HepG2 (cell line): Measurements from ENCODE around the gene JAG1. TPM values are rescaled to one million over a fixed set of nuclear protein-coding genes. Genes with fewer than 3 reads are reported as not detected.

Source experiments
- ARNT2 ChIP-seq: sonication (generic); formaldehyde crosslinking; IDR thresholded peaks from 2 replicates; pipeline ENCODE4 v1.8.0; 2022; ENCODE audit warnings: mild to moderate bottlenecking, low read depth, missing genetic modification reagents, moderate library complexity
- CBX1 ChIP-seq: IDR thresholded peaks from one replicate; pipeline ENCODE4 v1.6.1; 2016; ENCODE audit warnings: antibody characterized with exemption, low read depth
- FOXK1 ChIP-seq: sonication (generic); formaldehyde crosslinking; IDR thresholded peaks from 2 replicates; pipeline ENCODE4 v1.4.0; 2020; ENCODE audit warnings: low read depth, missing genetic modification reagents, borderline replicate concordance
- FOXK2 ChIP-seq: fragments of 450-650 bp; IDR thresholded peaks from 2 replicates; pipeline ENCODE4 v1.6.1; 2016
- HNRNPH1 ChIP-seq: fragments of 200-400 bp; formaldehyde crosslinking; optimal IDR thresholded peaks from 2 replicates; pipeline ENCODE3; 2017; ENCODE audit warnings: mild to moderate bottlenecking, low read depth, low read length
- HNRNPUL1 ChIP-seq: fragments of 200-400 bp; formaldehyde crosslinking; IDR thresholded peaks from 2 replicates; pipeline ENCODE4 v1.6.1; 2017; ENCODE audit warnings: low read depth, mild to moderate bottlenecking, low read length, moderate library complexity
- KMT2A ChIP-seq: sonication (generic); formaldehyde crosslinking; IDR thresholded peaks from 2 replicates; pipeline ENCODE4 v1.4.0; 2020; ENCODE audit warnings: missing genetic modification reagents
- NCOA5 ChIP-seq: sonication (generic); formaldehyde crosslinking; IDR thresholded peaks from 2 replicates; pipeline ENCODE4 v1.4.0; 2020; ENCODE audit warnings: missing genetic modification reagents
- NFRKB ChIP-seq: fragments of 450-650 bp; IDR thresholded peaks from 2 replicates; pipeline ENCODE4 v1.6.1; 2017
- NR1H2 ChIP-seq: sonication (generic); formaldehyde crosslinking; IDR thresholded peaks from 2 replicates; pipeline ENCODE4 v1.8.1; 2022; ENCODE audit warnings: low read depth, missing genetic modification reagents, borderline replicate concordance
- POLR2AphosphoS2 ChIP-seq: IDR thresholded peaks from 2 replicates; pipeline ENCODE4 v1.6.1; 2011; ENCODE audit warnings: low read depth, low read length, improper control_type of control experiment
- RARA ChIP-seq: IDR thresholded peaks from 2 replicates; pipeline ENCODE4 v1.6.1; 2016; ENCODE audit warnings: missing genetic modification reagents, missing compliant biosample characterization
- SMARCE1 ChIP-seq: fragments of 450-650 bp; IDR thresholded peaks from 2 replicates; pipeline ENCODE4 v1.6.1; 2017; ENCODE audit warnings: borderline replicate concordance
- SNAPC2 ChIP-seq: sonication (generic); formaldehyde crosslinking; IDR thresholded peaks from 2 replicates; pipeline ENCODE4 v1.8.1; 2022; ENCODE audit warnings: mild to moderate bottlenecking, missing genetic modification reagents
- TARDBP ChIP-seq: sonication (generic); formaldehyde crosslinking; IDR thresholded peaks from 2 replicates; pipeline ENCODE4 v1.8.0; 2022; ENCODE audit warnings: mild to moderate bottlenecking, missing genetic modification reagents
- TBP ChIP-seq: sonication (generic); formaldehyde crosslinking; IDR thresholded peaks from 2 replicates; pipeline ENCODE4 v1.5.0; 2020; ENCODE audit warnings: missing genetic modification reagents
- ZFP36L1 ChIP-seq: sonication (generic); formaldehyde crosslinking; IDR thresholded peaks from 2 replicates; pipeline ENCODE4 v1.8.0; 2022; ENCODE audit warnings: mild to moderate bottlenecking, missing genetic modification reagents, moderate library complexity
- ZNF225 ChIP-seq: sonication (generic); formaldehyde crosslinking; IDR thresholded peaks from 2 replicates; pipeline ENCODE4 v1.4.0; 2020; ENCODE audit warnings: mild to moderate bottlenecking, missing genetic modification reagents
- ZNF232 ChIP-seq: sonication (generic); formaldehyde crosslinking; IDR thresholded peaks from 2 replicates; pipeline ENCODE4 v1.4.0; 2020; ENCODE audit warnings: missing genetic modification reagents, borderline replicate concordance
- ZNF256 ChIP-seq: sonication (generic); formaldehyde crosslinking; conservative IDR thresholded peaks from 2 replicates; pipeline ENCODE4 v1.4.0; 2020; ENCODE audit warnings: missing genetic modification reagents
- ZNF350 ChIP-seq: sonication (generic); formaldehyde crosslinking; IDR thresholded peaks from 2 replicates; pipeline ENCODE4 v1.4.0; 2020; ENCODE audit warnings: mild to moderate bottlenecking, low read depth, missing genetic modification reagents, borderline replicate concordance
- ZNF382 ChIP-seq: sonication (generic); formaldehyde crosslinking; IDR thresholded peaks from 2 replicates; pipeline ENCODE4 v1.5.0; 2020; ENCODE audit warnings: missing genetic modification reagents, mild to moderate bottlenecking, borderline replicate concordance
- ZNF737 ChIP-seq: sonication (generic); formaldehyde crosslinking; IDR thresholded peaks from 2 replicates; pipeline ENCODE4 v1.5.0; 2020; ENCODE audit warnings: missing genetic modification reagents, mild to moderate bottlenecking, borderline replicate concordance
- ZNF850 ChIP-seq: sonication (generic); formaldehyde crosslinking; conservative IDR thresholded peaks from 2 replicates; pipeline ENCODE4 v1.9.0; 2021; ENCODE audit warnings: mild to moderate bottlenecking, missing genetic modification reagents
- ZNF878 ChIP-seq: sonication (generic); formaldehyde crosslinking; IDR thresholded peaks from 2 replicates; pipeline ENCODE4 v1.8.1; 2023; ENCODE audit warnings: mild to moderate bottlenecking, missing genetic modification reagents, moderate library complexity
- polyA plus RNA-seq, 8 experiments: library from polyadenylated mRNA; depleted of rRNA in 3 of 8; stranded (reverse) in 7 of 8; unstranded in 1 of 8; fragments of >200 nt; fragmentation: Illumina TruSeq in 4 of 8; extraction: Trizol in 4 of 8; gene quantifications; 2 replicates each; pipeline versions ENCODE4 v1.2.1 to v1.2.3, GENCODE V29; 2011 to 2016; ENCODE audit warnings: low read depth in 4 of 8, missing spikeins in 1 of 8, mixed read lengths in 1 of 8; ENCODE audit not compliant: insufficient read depth in 1 of 8
- total RNA-seq, 5 experiments: library from RNA; depleted of rRNA; stranded (reverse); fragments of >200 nt; fragmentation: Illumina TruSeq; extraction: Trizol; gene quantifications; 2 replicates each; pipeline ENCODE4 v1.2.3, GENCODE V29; 2016; ENCODE audit warnings: low read depth in 1 of 5
- TF ChIP-seq, protein P1 (sequence below), 2 experiments: fragments of 450-650 bp in 1 of 2; sonication (generic) in 1 of 2; formaldehyde crosslinking; IDR thresholded peaks; 2 replicates each; pipeline versions ENCODE4 v1.5.0 to v1.8.0; 2020 to 2022; ENCODE audit warnings: mild to moderate bottlenecking in 1 of 2, missing genetic modification reagents in 1 of 2
- TF ChIP-seq, protein P2 (sequence below): IDR thresholded peaks from 2 replicates; pipeline ENCODE4 v1.6.1; 2018; ENCODE audit warnings: missing genetic modification reagents
- TF ChIP-seq, protein P3 (sequence below): sonication (generic); formaldehyde crosslinking; IDR thresholded peaks from 2 replicates; pipeline ENCODE4 v1.4.0; 2020; ENCODE audit warnings: mild to moderate bottlenecking, missing genetic modification reagents
- TF ChIP-seq, protein P4 (sequence below): IDR thresholded peaks from 2 replicates; pipeline ENCODE4 v1.6.1; 2016; ENCODE audit warnings: low read depth, control low read depth

JAG1 gene
- total and polyA plus RNA-seq, 2 of the 13 experiments (the other 11 are each of a cell fraction or from before 2014, with no cell fraction given), result 47.1 to 56.3 TPM

DNA sequence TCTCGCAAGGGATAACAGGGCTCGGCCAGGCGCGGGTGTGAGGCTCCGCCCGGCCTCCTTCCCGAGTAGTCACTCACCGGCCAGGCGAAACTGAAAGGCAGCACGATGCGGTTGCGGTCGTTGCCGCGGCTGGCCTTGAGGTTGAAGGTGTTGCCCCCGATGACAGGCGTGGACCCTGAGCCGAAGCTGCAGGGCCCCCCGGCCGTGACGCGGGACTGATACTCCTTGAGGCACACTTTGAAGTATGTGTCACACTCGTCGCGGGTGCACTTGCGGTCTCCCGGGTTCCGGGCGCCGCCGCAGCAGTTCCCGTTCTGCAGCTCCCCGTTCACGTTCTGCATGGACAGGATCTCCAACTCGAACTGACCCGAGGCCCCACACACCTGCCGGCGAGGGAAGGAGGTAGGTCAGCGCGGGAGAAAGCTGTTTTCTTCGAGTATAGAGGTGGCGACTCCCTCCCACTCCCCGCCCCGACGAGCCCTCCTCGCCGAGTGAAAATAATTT is 1.1 kb downstream of the JAG1 start (continued):
- TF ChIP-seq HNRNPUL1 (no peak), HNRNPH1 (no peak), TARDBP (no peak), ZNF850 (CRISPR knock-in tag) (0 out of 2 replicates have a peak, but pooled peaks have one; percentile 76), FOXK1 (CRISPR knock-in tag) (0 out of 2 replicates have a peak, but pooled peaks have one; percentile 25), RARA (CRISPR knock-in tag) (0 out of 2 replicates have a peak, but pooled peaks have one; percentile 16), FOXK2 (no peak), ZNF225 (CRISPR knock-in tag) (no peak; the same call in 1 of the 2 replicates), CBX1 (no peak), ZNF232 (CRISPR knock-in tag) (0 out of 2 replicates have a peak, but pooled peaks have one; percentile 64), SMARCE1 (no peak), KMT2A (CRISPR knock-in tag) (peak; percentile 85), ZNF350 (CRISPR knock-in tag) (no peak; the same call in 1 of the 2 replicates), ZNF382 (CRISPR knock-in tag) (no peak), ZNF256 (CRISPR knock-in tag) (no peak; the same call in 1 of the 2 replicates), ZFP36L1 (CRISPR knock-in tag) (no peak), ZNF878 (CRISPR knock-in tag) (no peak), TBP (CRISPR knock-in tag) (no peak), NR1H2 (no peak), POLR2AphosphoS2 (no peak), SNAPC2 (CRISPR knock-in tag) (peak; percentile 3; the same call in 1 of the 2 replicates), NCOA5 (CRISPR knock-in tag) (no peak), NFRKB (no peak), ARNT2 (CRISPR knock-in tag) (peak; percentile 67), ZNF737 (0 out of 2 replicates have a peak, but pooled peaks have one; percentile 83)
- TF ChIP-seq, protein P1, sequence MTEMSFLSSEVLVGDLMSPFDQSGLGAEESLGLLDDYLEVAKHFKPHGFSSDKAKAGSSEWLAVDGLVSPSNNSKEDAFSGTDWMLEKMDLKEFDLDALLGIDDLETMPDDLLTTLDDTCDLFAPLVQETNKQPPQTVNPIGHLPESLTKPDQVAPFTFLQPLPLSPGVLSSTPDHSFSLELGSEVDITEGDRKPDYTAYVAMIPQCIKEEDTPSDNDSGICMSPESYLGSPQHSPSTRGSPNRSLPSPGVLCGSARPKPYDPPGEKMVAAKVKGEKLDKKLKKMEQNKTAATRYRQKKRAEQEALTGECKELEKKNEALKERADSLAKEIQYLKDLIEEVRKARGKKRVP (CRISPR knock-in tag; IDR thresholded peaks at IDR 0.05), result no peak
- TF ChIP-seq, protein P2, sequence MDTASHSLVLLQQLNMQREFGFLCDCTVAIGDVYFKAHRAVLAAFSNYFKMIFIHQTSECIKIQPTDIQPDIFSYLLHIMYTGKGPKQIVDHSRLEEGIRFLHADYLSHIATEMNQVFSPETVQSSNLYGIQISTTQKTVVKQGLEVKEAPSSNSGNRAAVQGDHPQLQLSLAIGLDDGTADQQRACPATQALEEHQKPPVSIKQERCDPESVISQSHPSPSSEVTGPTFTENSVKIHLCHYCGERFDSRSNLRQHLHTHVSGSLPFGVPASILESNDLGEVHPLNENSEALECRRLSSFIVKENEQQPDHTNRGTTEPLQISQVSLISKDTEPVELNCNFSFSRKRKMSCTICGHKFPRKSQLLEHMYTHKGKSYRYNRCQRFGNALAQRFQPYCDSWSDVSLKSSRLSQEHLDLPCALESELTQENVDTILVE (CRISPR knock-in tag), result no peak
- TF ChIP-seq, protein P3, sequence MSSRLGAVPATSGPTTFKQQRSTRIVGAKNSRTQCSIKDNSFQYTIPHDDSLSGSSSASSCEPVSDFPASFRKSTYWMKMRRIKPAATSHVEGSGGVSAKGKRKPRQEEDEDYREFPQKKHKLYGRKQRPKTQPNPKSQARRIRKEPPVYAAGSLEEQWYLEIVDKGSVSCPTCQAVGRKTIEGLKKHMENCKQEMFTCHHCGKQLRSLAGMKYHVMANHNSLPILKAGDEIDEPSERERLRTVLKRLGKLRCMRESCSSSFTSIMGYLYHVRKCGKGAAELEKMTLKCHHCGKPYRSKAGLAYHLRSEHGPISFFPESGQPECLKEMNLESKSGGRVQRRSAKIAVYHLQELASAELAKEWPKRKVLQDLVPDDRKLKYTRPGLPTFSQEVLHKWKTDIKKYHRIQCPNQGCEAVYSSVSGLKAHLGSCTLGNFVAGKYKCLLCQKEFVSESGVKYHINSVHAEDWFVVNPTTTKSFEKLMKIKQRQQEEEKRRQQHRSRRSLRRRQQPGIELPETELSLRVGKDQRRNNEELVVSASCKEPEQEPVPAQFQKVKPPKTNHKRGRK (CRISPR knock-in tag), result no peak
- TF ChIP-seq, protein P4, sequence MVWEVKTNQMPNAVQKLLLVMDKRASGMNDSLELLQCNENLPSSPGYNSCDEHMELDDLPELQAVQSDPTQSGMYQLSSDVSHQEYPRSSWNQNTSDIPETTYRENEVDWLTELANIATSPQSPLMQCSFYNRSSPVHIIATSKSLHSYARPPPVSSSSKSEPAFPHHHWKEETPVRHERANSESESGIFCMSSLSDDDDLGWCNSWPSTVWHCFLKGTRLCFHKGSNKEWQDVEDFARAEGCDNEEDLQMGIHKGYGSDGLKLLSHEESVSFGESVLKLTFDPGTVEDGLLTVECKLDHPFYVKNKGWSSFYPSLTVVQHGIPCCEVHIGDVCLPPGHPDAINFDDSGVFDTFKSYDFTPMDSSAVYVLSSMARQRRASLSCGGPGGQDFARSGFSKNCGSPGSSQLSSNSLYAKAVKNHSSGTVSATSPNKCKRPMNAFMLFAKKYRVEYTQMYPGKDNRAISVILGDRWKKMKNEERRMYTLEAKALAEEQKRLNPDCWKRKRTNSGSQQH, result no peak; the same call in 1 of the 2 replicates
